Mesodermal cell (in vitro differentiated cells): ENCODE data around the gene CORO2B.

Experiments used
- H3K27ac ChIP-seq: 2 replicates; pipeline ENCODE4 v1.7.0; 2013; ENCODE audit warnings: mild to moderate bottlenecking, low read depth, low read length, moderate library complexity; ENCODE audit not compliant: severe bottlenecking
- H3K36me3 ChIP-seq: 2 replicates; pipeline ENCODE4 v1.7.1; 2013; ENCODE audit warnings: mild to moderate bottlenecking, low read length, moderate library complexity; ENCODE audit not compliant: control insufficient read depth, insufficient read depth
- H3K4me1 ChIP-seq: one replicate; pipeline ENCODE4 v1.7.1; 2013; ENCODE audit warnings: mild to moderate bottlenecking, low read length; ENCODE audit not compliant: insufficient read depth, control insufficient read depth, poor library complexity, severe bottlenecking
- H3K4me3 ChIP-seq: 2 replicates; pipeline ENCODE4 v1.7.0; 2013; ENCODE audit warnings: low read length, control low read depth, mild to moderate bottlenecking; ENCODE audit not compliant: insufficient read depth, poor library complexity, severe bottlenecking; ENCODE audit errors: extremely low read depth
- H3K9me3 ChIP-seq: 2 replicates; pipeline ENCODE4 v1.7.1; 2013; ENCODE audit warnings: mild to moderate bottlenecking, low read length, moderate library complexity; ENCODE audit not compliant: control insufficient read depth
- WGBS, 2 experiments: methylation state at CpG; one replicate each; pipeline ENCODE4 v1.1.5; 2013; ENCODE audit warnings: missing lambda C conversion rate in 2 of 2; ENCODE audit not compliant: insufficient coverage in 2 of 2; 5-methylcytosine and 5-hydroxymethylcytosine counted together

Gene CORO2B

GRCh38 chr15:68630836-68631235 is 52.0 kb downstream of the CORO2B start:
- Histone ChIP-seq H3K9me3 (no peaks in the 10 kb centered on the region), H3K27ac (no peak overlapping the region), H3K36me3 (no peaks in the 10 kb centered on the region), H3K4me1 (peaks cover 24% of the 10 kb centered on the region), H3K4me3 (no peak overlapping the region)
- 93 to 95% methylated on average over 4 to 6 of the region's 8 CpGs for WGBS, 2 experiments

GRCh38 chr15:68631601-68632051 is 52.8 kb downstream of the CORO2B start:
- 64 to 79% methylated on average over 2 to 5 of the region's 6 CpGs for WGBS, 2 experiments
- Histone ChIP-seq H3K36me3 (no peaks in the 10 kb centered on the region), H3K27ac (no peak overlapping the region), H3K4me1 (peaks cover 21% of the 10 kb centered on the region), H3K9me3 (no peaks in the 10 kb centered on the region), H3K4me3 (no peak overlapping the region)

- Histone ChIP-seq H3K4me3 (no peak overlapping the region), H3K36me3 (no peaks in the 10 kb centered on the region), H3K9me3 (no peaks in the 10 kb centered on the region), H3K4me1 (peaks cover 19% of the 10 kb centered on the region), H3K27ac (no peak overlapping the region)
- WGBS, 2 experiments = 93 to 95% methylated on average over 8 to 9 of the region's 9 CpGs
These were observed 53.3 kb downstream of the CORO2B start for GRCh38 chr15:68632101-68632500.

- Histone ChIP-seq H3K4me3 (no peak overlapping the region), H3K27ac (no peak overlapping the region), H3K4me1 (peaks cover 13% of the 10 kb centered on the region), H3K36me3 (no peaks in the 10 kb centered on the region), H3K9me3 (no peaks in the 10 kb centered on the region)
- WGBS, 2 experiments = 93 to 100% methylated on average over 5 of the region's 10 CpGs
These were observed 54.7 kb downstream of the CORO2B start for GRCh38 chr15:68633231-68634121.

- no peak overlapping the region for H3K27ac ChIP-seq
- no peak overlapping the region for H3K4me3 ChIP-seq
- WGBS, 2 experiments = 81 to 100% methylated on average over 3 of the region's 4 CpGs
- H3K36me3 ChIP-seq = no peaks in the 10 kb centered on the region
- H3K9me3 ChIP-seq = no peaks in the 10 kb centered on the region
- H3K4me1 ChIP-seq = peaks cover 15% of the 10 kb centered on the region
These were observed 55.3 kb downstream of the CORO2B start for GRCh38 chr15:68634122-68634482.

GRCh38 chr15:68634531-68634930 is 55.7 kb downstream of the CORO2B start:
- no peak overlapping the region for H3K27ac ChIP-seq
- 81 to 88% methylated on average over 6 of the region's 6 CpGs for WGBS, 2 experiments
- H3K9me3 ChIP-seq = no peaks in the 10 kb centered on the region
- no peaks in the 10 kb centered on the region for H3K36me3 ChIP-seq
- no peak overlapping the region for H3K4me3 ChIP-seq
- H3K4me1 ChIP-seq = peaks cover 19% of the 10 kb centered on the region

- H3K4me1 ChIP-seq = peaks cover 25% of the 10 kb centered on the region
- WGBS, 2 experiments = 100% methylated on average over 2 of the region's 2 CpGs
These were observed 56.3 kb downstream of the CORO2B start for GRCh38 chr15:68635141-68635540.

GRCh38 chr15:68636256-68636655 is 57.5 kb downstream of the CORO2B start:
- H3K4me3 ChIP-seq = no peak overlapping the region
- no peak overlapping the region for H3K27ac ChIP-seq
- H3K4me1 ChIP-seq = peaks cover 35% of the 10 kb centered on the region
- 84 to 100% methylated on average over 4 to 5 of the region's 5 CpGs for WGBS, 2 experiments
- H3K36me3 ChIP-seq = no peaks in the 10 kb centered on the region
- H3K9me3 ChIP-seq = no peaks in the 10 kb centered on the region

More at GRCh38 chr15:68635141-68635540, 56.3 kb downstream of the CORO2B start:
- Histone ChIP-seq H3K36me3 (no peaks in the 10 kb centered on the region), H3K27ac (no peak overlapping the region), H3K9me3 (no peaks in the 10 kb centered on the region), H3K4me3 (no peak overlapping the region)

- Histone ChIP-seq H3K9me3 (no peaks in the 10 kb centered on the region), H3K4me3 (no peak overlapping the region), H3K36me3 (no peaks in the 10 kb centered on the region), H3K4me1 (peaks cover 38% of the 10 kb centered on the region), H3K27ac (no peak overlapping the region)
- WGBS, 2 experiments = 100% methylated on average over 1 to 4 of the region's 5 CpGs
These were observed 59.1 kb downstream of the CORO2B start for GRCh38 chr15:68637767-68638404.

GRCh38 chr15:68638953-68639515 is 60.2 kb downstream of the CORO2B start:
- peaks cover 41% of the 10 kb centered on the region for H3K4me1 ChIP-seq

More at GRCh38 chr15:68638953-68639515, 60.2 kb downstream of the CORO2B start:
- Histone ChIP-seq H3K4me3 (no peak overlapping the region), H3K27ac (no peak overlapping the region), H3K36me3 (no peaks in the 10 kb centered on the region), H3K9me3 (no peaks in the 10 kb centered on the region)
- WGBS, 2 experiments = 92 to 100% methylated on average over 1 of the region's 2 CpGs
